Mesenchymal stem cell (in vitro differentiated cells and primary cell): ENCODE results near the gene IGSF21.

ENCODE experiments used
- DNase-seq: peaks from one replicate; pipeline ENCODE4 v3.0.0-alpha.2; 2013
- H2AFZ ChIP-seq: one replicate; pipeline ENCODE4 v1.6.1; 2013; ENCODE audit warnings: low read depth, mild to moderate bottlenecking, control low read depth, inconsistent platforms, low read length, moderate library complexity
- H2AK5ac ChIP-seq: 2 replicates; pipeline ENCODE4 v1.6.1; 2013; ENCODE audit warnings: low read length, moderate library complexity, mild to moderate bottlenecking, inconsistent platforms; ENCODE audit not compliant: severe bottlenecking
- H2BK120ac ChIP-seq: one replicate; pipeline ENCODE4 v1.6.1; 2013; ENCODE audit warnings: low read depth, mild to moderate bottlenecking, inconsistent platforms, low read length, moderate library complexity
- H2BK12ac ChIP-seq, 2 experiments: one replicate each; pipeline ENCODE4 v1.6.1; 2013; ENCODE audit warnings: inconsistent platforms in 2 of 2, low read length in 2 of 2, mild to moderate bottlenecking in 2 of 2, moderate library complexity in 2 of 2, control low read depth in 1 of 2
- H2BK15ac ChIP-seq: one replicate; pipeline ENCODE4 v1.6.1; 2013; ENCODE audit warnings: mild to moderate bottlenecking, low read depth, inconsistent platforms; ENCODE audit not compliant: poor library complexity, severe bottlenecking
- H2BK5ac ChIP-seq: 2 replicates; pipeline ENCODE4 v1.6.1; 2013; ENCODE audit warnings: low read depth, mild to moderate bottlenecking, low read length, control low read depth, inconsistent platforms; ENCODE audit not compliant: poor library complexity, severe bottlenecking
- H3K14ac ChIP-seq, 2 experiments: one replicate each; pipeline ENCODE4 v1.6.1; 2013; ENCODE audit warnings: inconsistent platforms in 2 of 2, low read length in 2 of 2, control low read depth in 1 of 2, mild to moderate bottlenecking in 1 of 2, moderate library complexity in 1 of 2
- H3K18ac ChIP-seq, 2 experiments: one replicate each; pipeline ENCODE4 v1.6.1; 2013; ENCODE audit warnings: inconsistent platforms in 2 of 2, low read length in 2 of 2, control low read depth in 1 of 2, low read depth in 1 of 2, mild to moderate bottlenecking in 1 of 2
- H3K23ac ChIP-seq, 2 experiments: one replicate each; pipeline ENCODE4 v1.6.1; 2013; ENCODE audit warnings: inconsistent platforms in 2 of 2, low read length in 2 of 2, mild to moderate bottlenecking in 2 of 2, moderate library complexity in 2 of 2, control low read depth in 1 of 2
- H3K27ac ChIP-seq: 2 replicates; pipeline ENCODE4 v1.5.1; 2013; ENCODE audit warnings: mild to moderate bottlenecking, moderate library complexity, low read length, control low read depth, inconsistent platforms; ENCODE audit not compliant: poor library complexity, severe bottlenecking
- H3K27me3 ChIP-seq, 2 experiments: 2 replicates each; pipeline versions ENCODE4 v1.6.1 to v1.7.0; 2013; ENCODE audit warnings: low read length in 2 of 2, mild to moderate bottlenecking in 2 of 2, moderate library complexity in 2 of 2, control low read depth in 1 of 2, inconsistent platforms in 1 of 2; ENCODE audit not compliant: control insufficient read depth in 1 of 2, insufficient read depth in 1 of 2
- H3K36me3 ChIP-seq, 2 experiments: 2 replicates each; pipeline versions ENCODE4 v1.6.1 to v1.7.0; 2013; ENCODE audit warnings: low read length in 2 of 2, control low read depth in 1 of 2, inconsistent platforms in 1 of 2, low read depth in 1 of 2, mild to moderate bottlenecking in 1 of 2; ENCODE audit not compliant: insufficient read depth in 2 of 2, control insufficient read depth in 1 of 2
- H3K4ac ChIP-seq, 2 experiments: one replicate each; pipeline ENCODE4 v1.6.1; 2013; ENCODE audit warnings: inconsistent platforms in 2 of 2, low read length in 2 of 2, mild to moderate bottlenecking in 2 of 2, moderate library complexity in 2 of 2, control low read depth in 1 of 2, low read depth in 1 of 2
- H3K4me1 ChIP-seq: 2 replicates; pipeline ENCODE4 v1.6.1; 2013; ENCODE audit warnings: low read depth, low read length, control low read depth; ENCODE audit not compliant: control insufficient read depth, insufficient read depth
- H3K4me2 ChIP-seq: 2 replicates; pipeline ENCODE4 v1.6.1; 2013; ENCODE audit warnings: low read length, mild to moderate bottlenecking, inconsistent platforms; ENCODE audit not compliant: poor library complexity, severe bottlenecking
- H3K4me3 ChIP-seq, 2 experiments: 2 replicates each; pipeline versions ENCODE4 v1.5.1 to v1.7.0; 2013; ENCODE audit warnings: low read length in 2 of 2, mild to moderate bottlenecking in 2 of 2, control low read depth in 1 of 2, low read depth in 1 of 2; ENCODE audit not compliant: insufficient read depth in 1 of 2
- H3K79me1 ChIP-seq: replicated peaks from 2 replicates; pipeline ENCODE4 v1.6.1; 2013; ENCODE audit warnings: mild to moderate bottlenecking, control low read depth, low read length, inconsistent platforms; ENCODE audit not compliant: poor library complexity, severe bottlenecking
- H3K9ac ChIP-seq: 2 replicates; pipeline ENCODE4 v1.7.0; 2013; ENCODE audit warnings: mild to moderate bottlenecking, low read length, moderate library complexity
- H3K9me3 ChIP-seq: 2 replicates; pipeline ENCODE4 v1.7.0; 2013; ENCODE audit warnings: mild to moderate bottlenecking, low read length; ENCODE audit not compliant: control insufficient read depth
- H4K8ac ChIP-seq: one replicate; pipeline ENCODE4 v1.6.1; 2013; ENCODE audit warnings: inconsistent platforms, mild to moderate bottlenecking, low read length, moderate library complexity
- H4K91ac ChIP-seq: one replicate; pipeline ENCODE4 v1.6.1; 2013; ENCODE audit warnings: mild to moderate bottlenecking, low read length, inconsistent platforms
- whole genome bisulfite sequencing: methylation state at CpG from one replicate; pipeline ENCODE4 v1.1.7; 2013; ENCODE audit warnings: mixed read lengths; 5-methylcytosine and 5-hydroxymethylcytosine counted together

IGSF21 gene

DNA sequence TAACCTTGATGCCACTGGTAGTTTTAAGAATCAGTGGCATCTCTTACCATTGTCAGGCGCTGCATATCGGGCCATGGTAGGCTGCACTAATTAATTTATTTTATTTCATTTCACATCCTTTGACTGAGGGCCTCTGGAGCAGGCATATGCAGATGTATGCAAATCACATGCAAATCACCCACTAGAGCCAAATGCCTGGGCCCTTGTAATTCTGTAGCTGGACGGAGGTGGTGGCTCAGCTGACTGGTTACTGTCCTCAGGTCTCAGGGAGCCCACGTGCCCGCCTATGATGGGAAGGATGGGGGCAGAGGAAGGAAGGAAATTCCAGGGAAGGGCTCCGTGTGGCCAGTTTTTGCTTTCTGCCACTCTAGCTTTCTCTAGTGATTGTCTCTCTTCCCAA, 122.7 kb downstream of the IGSF21 start:
- Histone ChIP-seq H3K4ac (no peak overlapping the region), H3K4me1 (no peaks in the 10 kb centered on the region), H3K23ac (no peak overlapping the region), H2AK5ac (no peak overlapping the region), H2AFZ (no peak overlapping the region), H3K36me3 (no peaks in the 10 kb centered on the region), H2BK15ac (no peak overlapping the region), H3K27ac (no peak overlapping the region), H3K9me3 (peaks cover 15% of the 10 kb centered on the region), H3K14ac (no peak overlapping the region), H2BK120ac (no peak overlapping the region), H3K18ac (no peak overlapping the region), H3K9ac (no peak overlapping the region), H2BK5ac (no peak overlapping the region), H3K4me3 (no peak overlapping the region), H3K4me2 (no peak overlapping the region), H4K91ac (no peak overlapping the region), H3K79me1 (no peaks in the 10 kb centered on the region), H4K8ac (no peak overlapping the region), H2BK12ac (no peak overlapping the region), H3K27me3 (peaks cover 0 to 33% of the 10 kb centered on the region in 2 experiments)
- no peak for DNase-seq
- 84% methylated on average over 5 of the region's 6 CpGs for WGBS

DNA sequence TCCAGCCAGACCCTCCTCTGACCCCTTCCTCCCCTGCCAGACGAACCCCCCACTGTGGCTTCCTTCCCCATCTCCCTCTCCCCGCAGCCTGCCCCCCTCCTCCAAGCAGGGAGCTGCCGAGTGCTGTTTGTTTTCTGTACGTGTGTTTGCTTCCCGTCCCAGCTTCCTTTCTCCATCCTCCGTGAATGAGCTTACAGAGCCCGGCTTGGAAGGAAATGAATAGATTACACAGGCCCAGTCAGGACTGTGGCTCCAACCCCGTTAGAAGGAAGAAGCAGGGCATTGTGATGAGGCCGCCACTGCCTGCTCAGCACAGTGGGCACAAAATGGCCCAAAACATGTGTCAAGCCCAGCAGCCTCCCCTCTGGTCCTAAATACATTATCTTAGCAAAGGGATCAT, 123.2 kb downstream of the IGSF21 start:
- H2AFZ ChIP-seq, result no peak overlapping the region
- no peaks in the 10 kb centered on the region for H3K4me1 ChIP-seq
- no peak overlapping the region for H3K18ac ChIP-seq
- H3K36me3 ChIP-seq, result no peaks in the 10 kb centered on the region
- H2BK15ac ChIP-seq, result no peak overlapping the region
- whole genome bisulfite sequencing, result 54% methylated on average over 9 of the region's 9 CpGs
- H3K9me3 ChIP-seq, result peaks cover 15% of the 10 kb centered on the region
- no peaks in the 10 kb centered on the region for H3K79me1 ChIP-seq
- H2BK120ac ChIP-seq, result no peak overlapping the region
- no peak overlapping the region for H4K8ac ChIP-seq
- H3K23ac ChIP-seq, result no peak overlapping the region
- H2AK5ac ChIP-seq, result no peak overlapping the region
- H3K4me3 ChIP-seq, result no peak overlapping the region
- no peak for DNase-seq
- H3K14ac ChIP-seq, result no peak overlapping the region
- no peak overlapping the region for H3K27ac ChIP-seq
- no peak overlapping the region for H2BK12ac ChIP-seq
- peaks cover 0 to 28% of the 10 kb centered on the region in 2 experiments for H3K27me3 ChIP-seq
- H2BK5ac ChIP-seq, result no peak overlapping the region
- no peak overlapping the region for H3K4ac ChIP-seq
- H3K4me2 ChIP-seq, result no peak overlapping the region
- H3K9ac ChIP-seq, result no peak overlapping the region
- no peak overlapping the region for H4K91ac ChIP-seq

GRCh38 chr1:18232052-18232451, 124.5 kb downstream of the IGSF21 start:
- Histone ChIP-seq H3K79me1 (no peaks in the 10 kb centered on the region), H3K23ac (no peak overlapping the region), H2BK15ac (no peak overlapping the region), H3K4ac (no peak overlapping the region), H3K14ac (no peak overlapping the region), H3K27me3 (peaks cover 0 to 19% of the 10 kb centered on the region in 2 experiments), H3K9me3 (peaks cover 15% of the 10 kb centered on the region), H3K4me3 (no peak overlapping the region), H2AK5ac (no peak overlapping the region), H3K27ac (no peak overlapping the region), H2BK120ac (no peak overlapping the region), H3K18ac (no peak overlapping the region), H3K9ac (no peak overlapping the region), H2BK5ac (no peak overlapping the region), H2BK12ac (no peak overlapping the region), H3K36me3 (no peaks in the 10 kb centered on the region), H4K8ac (no peak overlapping the region), H2AFZ (no peak overlapping the region), H3K4me1 (no peaks in the 10 kb centered on the region), H4K91ac (no peak overlapping the region), H3K4me2 (no peak overlapping the region)
- no peak for DNase-seq
- WGBS, result 86% methylated on average over 1 of the region's 1 CpG

DNA sequence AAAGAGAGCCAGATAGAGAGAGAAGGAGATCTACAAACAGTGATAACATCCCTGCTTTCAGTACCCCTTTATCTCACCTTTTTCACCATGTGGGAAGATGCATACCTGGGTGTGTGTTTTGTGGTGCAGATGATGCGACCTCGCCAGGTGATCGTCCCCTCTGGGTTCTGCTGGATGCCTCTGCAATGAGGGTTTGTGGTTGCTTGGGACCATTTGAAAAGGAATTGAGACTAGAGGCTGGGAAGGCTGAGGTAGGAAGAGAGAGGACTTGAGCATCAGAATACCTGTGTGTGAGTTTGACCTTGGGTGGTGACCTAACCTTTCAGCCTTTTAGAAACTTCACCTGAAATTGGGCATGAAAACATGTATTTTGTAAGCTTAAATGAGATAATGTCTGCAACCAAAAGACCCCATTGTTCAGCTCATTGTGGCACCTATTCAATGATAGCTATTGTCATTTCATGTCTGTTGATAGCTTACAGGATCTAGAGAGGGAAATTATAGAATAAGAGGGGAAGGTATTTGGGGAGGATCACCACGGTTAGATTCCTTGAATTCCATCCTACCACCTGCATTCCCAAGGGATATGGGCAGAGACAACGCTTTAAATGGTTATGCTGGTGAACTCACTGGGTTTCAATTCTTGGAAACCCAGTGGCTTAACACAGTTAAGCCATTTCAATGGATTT, 125.7 kb downstream of the IGSF21 start:
- WGBS, result 73% methylated on average over 5 of the region's 5 CpGs
- H2BK15ac ChIP-seq, result no peak overlapping the region
- no peak overlapping the region for H3K18ac ChIP-seq
- H3K27ac ChIP-seq, result no peak overlapping the region
- H3K4ac ChIP-seq, result no peak overlapping the region
- H3K23ac ChIP-seq, result no peak overlapping the region
- no peak overlapping the region for H2BK12ac ChIP-seq
- DNase-seq, result no peak
- no peak overlapping the region for H2AFZ ChIP-seq
- no peak overlapping the region for H2BK5ac ChIP-seq
- no peak overlapping the region for H3K9ac ChIP-seq
- peaks cover 15% of the 10 kb centered on the region for H3K9me3 ChIP-seq
- no peaks in the 10 kb centered on the region for H3K36me3 ChIP-seq
- H3K14ac ChIP-seq, result no peak overlapping the region
- no peaks in the 10 kb centered on the region for H3K79me1 ChIP-seq
- no peak overlapping the region for H2AK5ac ChIP-seq
- no peak overlapping the region for H3K4me2 ChIP-seq
- no peaks in the 10 kb centered on the region for H3K4me1 ChIP-seq
- H3K27me3 ChIP-seq, result peaks cover 0 to 21% of the 10 kb centered on the region in 2 experiments
- H4K8ac ChIP-seq, result no peak overlapping the region
- no peak overlapping the region for H2BK120ac ChIP-seq
- H3K4me3 ChIP-seq, result no peak overlapping the region
- H4K91ac ChIP-seq, result no peak overlapping the region
